ENCODE measurements around the gene MPZL3. TPM values are rescaled to one million over a fixed set of nuclear protein-coding genes. Genes with fewer than 3 reads are reported as not detected.

Gene MPZL3
- total and polyA plus RNA-seq, 4 donors: 2.5 to 6.9 (median 3.5) TPM

DNA sequence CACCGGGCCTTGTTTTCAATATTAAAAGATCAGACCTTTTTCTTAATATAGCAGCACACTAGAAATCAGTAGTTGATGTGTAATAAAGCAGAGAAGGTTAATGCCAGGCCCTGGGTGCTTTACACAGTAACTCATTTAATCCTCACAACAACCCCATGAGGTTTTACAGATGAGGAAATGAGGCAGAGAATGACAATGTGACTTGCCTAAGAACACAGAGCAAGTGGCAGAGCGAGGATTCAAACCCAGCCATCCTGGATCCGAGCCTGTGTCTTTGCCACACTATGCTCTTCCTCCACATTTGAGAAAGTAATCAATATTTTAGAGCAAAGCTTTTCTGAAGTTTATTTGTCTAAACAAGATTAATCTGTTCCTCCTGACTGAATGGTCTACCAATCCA is 34.6 kb downstream of the MPZL3 start:
- no peak for TF ChIP-seq RAD21 (IDR thresholded peaks at IDR 0.05)
- no peak for TF ChIP-seq EGR1 (IDR thresholded peaks at IDR 0.05; ENCODE audit: low read depth in 2 of 2)
- TF ChIP-seq TAF1 (conservative IDR thresholded peaks at IDR 0.05): no peak
- TF ChIP-seq GABPA (IDR thresholded peaks at IDR 0.05 in 1 of 2, conservative IDR thresholded peaks at IDR 0.05 in 1 of 2): no peak
- TF ChIP-seq, protein P1, sequence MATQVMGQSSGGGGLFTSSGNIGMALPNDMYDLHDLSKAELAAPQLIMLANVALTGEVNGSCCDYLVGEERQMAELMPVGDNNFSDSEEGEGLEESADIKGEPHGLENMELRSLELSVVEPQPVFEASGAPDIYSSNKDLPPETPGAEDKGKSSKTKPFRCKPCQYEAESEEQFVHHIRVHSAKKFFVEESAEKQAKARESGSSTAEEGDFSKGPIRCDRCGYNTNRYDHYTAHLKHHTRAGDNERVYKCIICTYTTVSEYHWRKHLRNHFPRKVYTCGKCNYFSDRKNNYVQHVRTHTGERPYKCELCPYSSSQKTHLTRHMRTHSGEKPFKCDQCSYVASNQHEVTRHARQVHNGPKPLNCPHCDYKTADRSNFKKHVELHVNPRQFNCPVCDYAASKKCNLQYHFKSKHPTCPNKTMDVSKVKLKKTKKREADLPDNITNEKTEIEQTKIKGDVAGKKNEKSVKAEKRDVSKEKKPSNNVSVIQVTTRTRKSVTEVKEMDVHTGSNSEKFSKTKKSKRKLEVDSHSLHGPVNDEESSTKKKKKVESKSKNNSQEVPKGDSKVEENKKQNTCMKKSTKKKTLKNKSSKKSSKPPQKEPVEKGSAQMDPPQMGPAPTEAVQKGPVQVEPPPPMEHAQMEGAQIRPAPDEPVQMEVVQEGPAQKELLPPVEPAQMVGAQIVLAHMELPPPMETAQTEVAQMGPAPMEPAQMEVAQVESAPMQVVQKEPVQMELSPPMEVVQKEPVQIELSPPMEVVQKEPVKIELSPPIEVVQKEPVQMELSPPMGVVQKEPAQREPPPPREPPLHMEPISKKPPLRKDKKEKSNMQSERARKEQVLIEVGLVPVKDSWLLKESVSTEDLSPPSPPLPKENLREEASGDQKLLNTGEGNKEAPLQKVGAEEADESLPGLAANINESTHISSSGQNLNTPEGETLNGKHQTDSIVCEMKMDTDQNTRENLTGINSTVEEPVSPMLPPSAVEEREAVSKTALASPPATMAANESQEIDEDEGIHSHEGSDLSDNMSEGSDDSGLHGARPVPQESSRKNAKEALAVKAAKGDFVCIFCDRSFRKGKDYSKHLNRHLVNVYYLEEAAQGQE (IDR thresholded peaks at IDR 0.05): no peak
- TF ChIP-seq SP1 (IDR thresholded peaks at IDR 0.05): no peak
- no peak for TF ChIP-seq HNF4A (conservative IDR thresholded peaks at IDR 0.05)
- TF ChIP-seq FOXA1 (IDR thresholded peaks at IDR 0.05): no peak
- TF ChIP-seq, protein P2, sequence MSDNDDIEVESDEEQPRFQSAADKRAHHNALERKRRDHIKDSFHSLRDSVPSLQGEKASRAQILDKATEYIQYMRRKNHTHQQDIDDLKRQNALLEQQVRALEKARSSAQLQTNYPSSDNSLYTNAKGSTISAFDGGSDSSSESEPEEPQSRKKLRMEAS (IDR thresholded peaks at IDR 0.05): no peak
- TF ChIP-seq, protein P3, sequence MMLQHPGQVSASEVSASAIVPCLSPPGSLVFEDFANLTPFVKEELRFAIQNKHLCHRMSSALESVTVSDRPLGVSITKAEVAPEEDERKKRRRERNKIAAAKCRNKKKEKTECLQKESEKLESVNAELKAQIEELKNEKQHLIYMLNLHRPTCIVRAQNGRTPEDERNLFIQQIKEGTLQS (IDR thresholded peaks at IDR 0.05): no peak
- TF ChIP-seq, protein P4, sequence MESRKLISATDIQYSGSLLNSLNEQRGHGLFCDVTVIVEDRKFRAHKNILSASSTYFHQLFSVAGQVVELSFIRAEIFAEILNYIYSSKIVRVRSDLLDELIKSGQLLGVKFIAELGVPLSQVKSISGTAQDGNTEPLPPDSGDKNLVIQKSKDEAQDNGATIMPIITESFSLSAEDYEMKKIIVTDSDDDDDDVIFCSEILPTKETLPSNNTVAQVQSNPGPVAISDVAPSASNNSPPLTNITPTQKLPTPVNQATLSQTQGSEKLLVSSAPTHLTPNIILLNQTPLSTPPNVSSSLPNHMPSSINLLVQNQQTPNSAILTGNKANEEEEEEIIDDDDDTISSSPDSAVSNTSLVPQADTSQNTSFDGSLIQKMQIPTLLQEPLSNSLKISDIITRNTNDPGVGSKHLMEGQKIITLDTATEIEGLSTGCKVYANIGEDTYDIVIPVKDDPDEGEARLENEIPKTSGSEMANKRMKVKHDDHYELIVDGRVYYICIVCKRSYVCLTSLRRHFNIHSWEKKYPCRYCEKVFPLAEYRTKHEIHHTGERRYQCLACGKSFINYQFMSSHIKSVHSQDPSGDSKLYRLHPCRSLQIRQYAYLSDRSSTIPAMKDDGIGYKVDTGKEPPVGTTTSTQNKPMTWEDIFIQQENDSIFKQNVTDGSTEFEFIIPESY (IDR thresholded peaks at IDR 0.05): no peak
- no peak for TF ChIP-seq YY1 (IDR thresholded peaks at IDR 0.05)
- TF ChIP-seq FOXA2 (IDR thresholded peaks at IDR 0.05): no peak
- no peak for TF ChIP-seq HNF4G (IDR thresholded peaks at IDR 0.05)
- no peak overlapping the region for H3K9ac ChIP-seq (ENCODE audit: low read depth in 1 of 2, low read length in 2 of 2)
- no peaks in the 10 kb centered on the region for H3K36me3 ChIP-seq (ENCODE audit: control insufficient read depth in 4 of 4, insufficient read depth in 3 of 4, low read depth in 1 of 4, low read length in 3 of 4)
- no peak for DNase-seq (ENCODE audit: low spot score)
- H3K27me3 ChIP-seq (ENCODE audit: control insufficient read depth in 4 of 4, insufficient read depth in 4 of 4, low read length in 3 of 4): no peaks in the 10 kb centered on the region
- H3K4me3 ChIP-seq (ENCODE audit: low read depth in 1 of 3, low read length in 3 of 3): no peak overlapping the region
- H3K4me1 ChIP-seq (ENCODE audit: control insufficient read depth in 4 of 4, insufficient read depth in 4 of 4, low read length in 3 of 4): peaks cover 4 to 16% (median 11%) of the 10 kb centered on the region in 4 donors
- 87% methylated on average over 3 of the region's 3 CpGs for WGBS
- H3K27ac ChIP-seq (ENCODE audit: low read depth in 1 of 2, low read length in 2 of 2): no peak overlapping the region
- H3K9me3 ChIP-seq (ENCODE audit: control insufficient read depth in 4 of 4, low read length in 3 of 4): no peaks in the 10 kb centered on the region

DNA sequence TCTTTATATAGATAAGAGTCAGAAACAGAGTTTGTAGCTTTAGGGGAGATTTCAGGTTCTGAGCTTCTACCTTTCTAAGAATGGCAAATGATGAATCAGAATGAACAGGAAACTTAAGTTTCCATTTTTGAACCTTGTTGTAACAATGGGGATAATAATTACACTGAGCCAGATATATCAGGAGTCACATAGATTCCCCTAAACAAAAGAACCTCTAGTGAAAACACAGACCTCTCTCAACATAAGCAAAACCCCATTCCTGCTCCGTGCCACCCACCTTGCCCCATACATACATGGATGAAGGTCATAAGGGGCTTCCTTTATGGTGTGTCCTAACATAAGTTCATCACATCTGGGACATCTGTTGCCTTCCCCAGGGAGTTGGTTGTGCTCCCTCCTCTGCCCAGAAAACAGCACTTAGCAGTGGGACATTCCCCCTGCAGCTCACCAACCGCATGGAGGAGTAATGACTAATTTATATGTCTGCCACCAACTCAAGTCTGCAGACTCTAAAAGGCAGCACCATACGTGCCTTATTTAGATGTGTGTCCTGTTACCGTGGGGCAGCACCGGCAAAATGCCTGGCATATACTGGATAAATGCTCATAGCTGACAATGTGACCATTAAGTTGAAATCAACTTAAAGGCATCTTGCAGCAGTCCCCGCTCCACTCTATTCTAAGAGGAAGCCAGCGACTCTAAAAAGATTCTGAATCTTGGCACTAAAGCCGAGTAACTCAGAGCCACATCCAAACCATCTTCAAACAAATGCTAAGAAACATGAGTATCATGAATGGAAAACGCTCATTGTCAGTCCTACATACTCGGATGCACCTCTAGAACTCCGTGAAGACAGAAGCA is 35.3 kb downstream of the MPZL3 start:
- 86% methylated on average over 11 of the region's 11 CpGs for WGBS
- Histone ChIP-seq H3K9me3 (ENCODE audit: control insufficient read depth in 4 of 4, low read length in 3 of 4) (no peaks in the 10 kb centered on the region), H3K4me1 (ENCODE audit: control insufficient read depth in 4 of 4, insufficient read depth in 4 of 4, low read length in 3 of 4) (peaks cover 7 to 23% (median 16%) of the 10 kb centered on the region in 4 donors)

More for the DNA sequence above, 35.3 kb downstream of the MPZL3 start:
- Histone ChIP-seq H3K27ac (ENCODE audit: low read depth in 1 of 2, low read length in 2 of 2) (no peak overlapping the region), H3K27me3 (ENCODE audit: control insufficient read depth in 4 of 4, insufficient read depth in 4 of 4, low read length in 3 of 4) (no peaks in the 10 kb centered on the region), H3K4me3 (ENCODE audit: low read depth in 1 of 3, low read length in 3 of 3) (no peak overlapping the region), H3K36me3 (ENCODE audit: control insufficient read depth in 4 of 4, insufficient read depth in 3 of 4, low read depth in 1 of 4, low read length in 3 of 4) (no peaks in the 10 kb centered on the region), H3K9ac (ENCODE audit: low read depth in 1 of 2, low read length in 2 of 2) (no peak overlapping the region)
- TF ChIP-seq SP1 (IDR thresholded peaks at IDR 0.05): no peak
- TF ChIP-seq RAD21 (IDR thresholded peaks at IDR 0.05): no peak
- TF ChIP-seq GABPA (IDR thresholded peaks at IDR 0.05 in 1 of 2, conservative IDR thresholded peaks at IDR 0.05 in 1 of 2): no peak
- TF ChIP-seq, protein P4 (IDR thresholded peaks at IDR 0.05): no peak
- no peak for TF ChIP-seq HNF4A (conservative IDR thresholded peaks at IDR 0.05)
- TF ChIP-seq JUND (IDR thresholded peaks at IDR 0.05): no peak
- TF ChIP-seq RXRA (IDR thresholded peaks at IDR 0.05): no peak
- TF ChIP-seq TAF1 (conservative IDR thresholded peaks at IDR 0.05): no peak
- TF ChIP-seq, protein P5, sequence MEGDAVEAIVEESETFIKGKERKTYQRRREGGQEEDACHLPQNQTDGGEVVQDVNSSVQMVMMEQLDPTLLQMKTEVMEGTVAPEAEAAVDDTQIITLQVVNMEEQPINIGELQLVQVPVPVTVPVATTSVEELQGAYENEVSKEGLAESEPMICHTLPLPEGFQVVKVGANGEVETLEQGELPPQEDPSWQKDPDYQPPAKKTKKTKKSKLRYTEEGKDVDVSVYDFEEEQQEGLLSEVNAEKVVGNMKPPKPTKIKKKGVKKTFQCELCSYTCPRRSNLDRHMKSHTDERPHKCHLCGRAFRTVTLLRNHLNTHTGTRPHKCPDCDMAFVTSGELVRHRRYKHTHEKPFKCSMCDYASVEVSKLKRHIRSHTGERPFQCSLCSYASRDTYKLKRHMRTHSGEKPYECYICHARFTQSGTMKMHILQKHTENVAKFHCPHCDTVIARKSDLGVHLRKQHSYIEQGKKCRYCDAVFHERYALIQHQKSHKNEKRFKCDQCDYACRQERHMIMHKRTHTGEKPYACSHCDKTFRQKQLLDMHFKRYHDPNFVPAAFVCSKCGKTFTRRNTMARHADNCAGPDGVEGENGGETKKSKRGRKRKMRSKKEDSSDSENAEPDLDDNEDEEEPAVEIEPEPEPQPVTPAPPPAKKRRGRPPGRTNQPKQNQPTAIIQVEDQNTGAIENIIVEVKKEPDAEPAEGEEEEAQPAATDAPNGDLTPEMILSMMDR (IDR thresholded peaks at IDR 0.05; ENCODE audit: low read depth, low read length, missing input control): no peak
- no peak for TF ChIP-seq FOXA2 (IDR thresholded peaks at IDR 0.05)
- no peak for DNase-seq (ENCODE audit: low spot score)

All from liver (tissue), 9 donors.